ENCODE data around the gene OR3A1. TPM values are rescaled to one million over a fixed set of nuclear protein-coding genes. Genes with fewer than 3 reads are reported as not detected.
"Not testable (repeated sequence)": the region's sequence is repeated elsewhere in the genome, so short reads cannot be mapped to it uniquely, and the experiment has no call there.

OR3A1 gene, protein sequence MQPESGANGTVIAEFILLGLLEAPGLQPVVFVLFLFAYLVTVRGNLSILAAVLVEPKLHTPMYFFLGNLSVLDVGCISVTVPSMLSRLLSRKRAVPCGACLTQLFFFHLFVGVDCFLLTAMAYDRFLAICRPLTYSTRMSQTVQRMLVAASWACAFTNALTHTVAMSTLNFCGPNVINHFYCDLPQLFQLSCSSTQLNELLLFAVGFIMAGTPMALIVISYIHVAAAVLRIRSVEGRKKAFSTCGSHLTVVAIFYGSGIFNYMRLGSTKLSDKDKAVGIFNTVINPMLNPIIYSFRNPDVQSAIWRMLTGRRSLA
- 3.0 TPM for total RNA-seq

DNA sequence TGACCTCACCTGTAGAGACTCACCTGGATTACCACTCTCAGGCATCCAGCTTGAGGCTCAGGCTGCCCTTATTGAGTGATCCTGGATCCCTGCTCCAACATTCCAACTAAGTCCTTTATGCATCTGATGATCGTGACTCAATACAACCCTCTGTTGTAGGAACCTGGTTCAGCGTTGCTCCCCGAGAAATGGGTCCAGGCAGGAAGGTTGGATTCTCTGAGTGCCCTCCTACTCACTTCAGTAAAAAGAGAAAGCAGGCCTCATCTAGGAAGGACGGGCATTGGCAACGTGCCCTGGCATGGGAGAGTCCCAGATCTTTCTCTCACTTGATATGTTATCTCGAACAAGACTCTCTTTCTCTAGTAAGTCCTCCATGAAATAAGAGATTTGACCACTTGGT lies at the start of gene OR3A1:
Gene OR3A1 (minus strand): TSS at position 101 of the 400 bp plus-strand sequence. CDS start 5,778 bp downstream, outside the sequence.
- no peak for DNase-seq (ENCODE audit: low read depth in 2 of 3, low spot score in 2 of 3)

DNA sequence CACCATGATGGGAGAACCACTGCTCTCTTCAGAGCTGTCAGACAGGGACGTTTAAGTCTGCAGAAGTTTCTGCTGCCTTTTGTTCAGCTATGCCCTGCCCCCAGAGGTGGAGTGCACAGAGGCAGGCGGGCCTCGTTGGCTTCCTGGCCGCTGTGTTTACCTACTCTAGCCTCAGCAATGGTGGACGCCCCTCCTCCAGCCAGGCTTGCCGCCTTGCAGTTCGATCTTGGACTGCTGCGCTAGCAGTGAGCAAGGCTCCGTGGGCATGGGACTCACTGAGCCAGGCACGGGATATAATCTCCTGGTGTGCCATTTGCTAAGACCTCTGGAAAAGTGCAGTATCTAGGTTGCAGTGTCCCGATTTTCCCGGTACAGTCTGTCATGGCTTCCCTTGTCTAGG lies 44.6 kb upstream of the OR3A1 start:
- not testable (repeated sequence) for DNase-seq (ENCODE audit: low read depth in 2 of 3, low spot score in 2 of 3)

DNA sequence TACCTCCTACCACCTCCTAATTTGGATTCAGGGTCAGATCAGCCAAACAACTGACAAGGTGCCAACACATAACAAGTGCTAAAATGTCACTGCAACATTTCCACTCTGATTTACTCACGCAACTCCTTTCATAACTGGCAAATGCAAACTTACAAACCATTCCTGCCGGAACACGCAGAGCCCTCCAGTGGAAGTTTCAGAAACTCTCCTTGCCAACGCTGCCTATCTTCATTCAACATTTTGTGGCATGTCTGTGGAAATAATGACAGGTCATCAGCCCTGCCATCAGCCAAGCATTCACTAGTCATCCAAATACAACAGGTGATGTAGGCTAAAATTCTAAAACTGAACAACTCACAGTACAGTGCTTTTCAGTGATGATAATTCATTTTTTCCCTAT lies 37.7 kb upstream of the OR3A1 start:
- DNase-seq (ENCODE audit: low read depth in 2 of 3, low spot score in 2 of 3): no peak

DNA sequence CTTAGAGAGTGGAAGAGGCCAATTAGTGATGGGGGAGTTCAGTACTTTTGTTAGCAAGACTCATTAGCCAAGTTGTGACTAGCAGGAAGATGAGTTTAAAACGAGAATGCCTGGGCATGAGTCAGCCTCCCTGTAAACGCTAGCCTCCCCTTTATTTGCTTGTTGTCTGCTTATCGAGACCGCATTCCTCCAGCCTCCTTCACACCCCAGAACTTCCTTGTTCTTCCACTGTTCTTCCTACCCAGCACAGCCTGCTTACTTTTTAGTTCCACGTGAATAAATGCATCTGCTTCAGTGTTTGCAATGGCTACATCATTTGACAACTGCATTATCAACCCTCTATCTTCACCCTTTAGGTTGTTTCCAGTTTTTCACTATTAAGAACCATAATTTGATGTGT lies 20.2 kb upstream of the OR3A1 start:
- no peak for DNase-seq (ENCODE audit: low read depth in 2 of 3, low spot score in 2 of 3)

DNA sequence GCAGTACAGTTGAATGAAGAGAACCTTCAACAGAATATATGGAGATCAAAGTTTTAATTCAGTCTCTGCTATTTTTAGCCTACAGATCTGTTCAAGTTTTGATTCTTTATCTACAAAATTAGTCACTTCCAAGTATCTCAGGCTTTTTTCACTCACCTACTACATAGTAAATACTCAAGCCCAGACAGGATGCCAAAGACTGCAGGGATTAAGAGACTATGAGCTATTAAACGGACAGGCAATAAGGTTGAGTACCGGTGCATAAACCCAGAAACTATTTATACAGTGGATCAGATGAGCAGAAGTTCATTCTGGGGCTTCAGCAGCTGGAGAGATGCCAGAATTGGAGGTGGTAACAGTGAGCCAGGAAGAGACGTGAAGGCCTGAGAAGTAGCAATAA lies 18.7 kb upstream of the OR3A1 start:
- no peak for DNase-seq (ENCODE audit: low read depth in 2 of 3, low spot score in 2 of 3)

DNA sequence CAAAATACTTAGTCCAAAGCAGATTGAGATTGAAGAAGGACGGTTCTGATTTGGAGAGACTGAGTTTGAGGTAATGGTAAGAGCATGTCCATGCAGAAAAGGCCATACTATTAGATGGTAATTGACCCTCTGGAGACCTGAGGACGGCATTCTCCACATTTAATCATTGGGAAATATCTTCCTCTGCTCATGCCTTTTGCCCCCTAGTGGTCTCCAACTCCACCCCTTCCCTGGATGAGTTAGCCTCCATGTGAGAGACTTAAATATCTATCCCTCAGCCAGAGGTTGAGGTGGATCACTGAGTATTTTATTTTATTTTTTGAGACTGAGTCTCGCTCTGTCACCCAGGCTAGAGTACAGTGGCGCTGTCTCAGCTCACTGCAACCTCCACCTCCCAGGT lies 10.4 kb upstream of the OR3A1 start:
- DNase-seq (ENCODE audit: low read depth in 2 of 3, low spot score in 2 of 3): no peak

DNA sequence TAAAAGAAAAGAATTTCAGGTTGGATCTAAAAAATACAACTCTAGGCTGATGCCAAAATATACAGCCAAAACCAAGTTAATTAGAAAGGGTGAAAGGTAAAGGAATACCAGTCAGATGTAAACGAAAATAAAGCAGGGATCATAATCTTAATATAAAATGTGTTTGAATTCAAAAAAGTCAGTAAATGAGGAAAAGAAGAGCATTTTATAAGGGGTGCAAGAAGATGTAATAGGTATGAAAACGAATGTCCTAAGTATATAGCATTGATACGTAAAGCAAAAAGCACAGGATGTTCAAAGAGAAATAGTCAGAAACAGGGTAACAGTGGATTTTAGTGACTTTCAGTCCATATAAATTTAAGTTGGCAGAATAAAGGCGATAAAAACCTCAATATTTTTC lies 2.5 kb downstream of the OR3A1 start:
- no peak for DNase-seq (ENCODE audit: low read depth in 2 of 3, low spot score in 2 of 3)

DNA sequence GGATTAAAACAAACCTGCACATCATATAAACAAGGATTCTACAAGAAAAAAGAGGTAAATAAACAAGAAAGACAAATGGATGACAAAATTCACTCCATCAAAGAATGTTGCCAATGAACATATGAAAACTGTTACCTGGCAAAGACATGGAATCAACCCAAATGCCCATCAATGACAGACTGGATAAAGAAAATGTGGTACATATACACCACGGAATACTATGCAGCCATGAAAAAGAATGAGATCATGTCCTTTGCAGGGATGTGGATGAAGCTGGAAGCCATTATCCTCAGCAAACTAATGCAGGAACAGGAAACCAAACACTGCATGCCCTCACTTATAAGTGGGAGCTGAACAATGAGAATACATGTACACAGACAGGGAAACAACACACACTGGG lies 4.6 kb downstream of the OR3A1 start:
- not testable (repeated sequence) for DNase-seq (ENCODE audit: low read depth in 2 of 3, low spot score in 2 of 3)

DNA sequence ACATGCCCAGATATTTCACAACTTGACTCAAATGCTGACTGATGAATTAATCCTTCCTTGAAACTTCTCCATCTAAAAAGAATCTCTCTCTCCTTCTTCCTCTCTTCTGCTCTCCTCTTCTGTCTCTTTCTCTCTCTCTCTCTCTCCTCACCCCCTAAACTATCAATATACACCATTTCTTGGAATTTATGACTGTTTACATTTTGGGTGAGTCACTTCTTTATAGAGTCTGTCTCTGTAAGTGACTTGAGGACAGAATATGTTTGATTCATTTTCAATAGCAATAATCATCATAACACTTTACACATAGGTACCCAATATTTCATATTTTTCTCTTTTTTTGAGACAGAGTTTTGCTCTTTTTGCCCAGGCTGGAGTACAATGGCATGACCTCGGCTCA lies 15.3 kb downstream of the OR3A1 start:
- no peak for DNase-seq (ENCODE audit: low read depth in 2 of 3, low spot score in 2 of 3)

DNA sequence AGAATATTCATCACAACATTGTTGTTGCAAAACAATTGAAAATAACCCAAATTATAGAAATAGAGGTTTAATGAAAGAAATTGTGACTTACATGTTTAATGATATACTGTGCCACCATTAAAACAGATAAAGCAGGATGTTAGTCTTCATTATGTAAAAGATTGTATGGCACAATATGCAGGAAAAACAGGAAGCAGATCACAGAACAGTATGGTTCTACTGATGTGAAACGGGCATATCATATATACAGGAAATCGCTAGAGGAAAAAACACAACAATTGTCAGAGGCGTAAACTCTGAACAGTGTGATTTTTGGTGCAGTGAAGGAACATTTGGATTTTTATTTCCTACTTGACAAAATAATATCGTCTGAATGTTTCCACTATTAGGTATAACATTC lies 22.0 kb downstream of the OR3A1 start:
- no peak for DNase-seq (ENCODE audit: low read depth in 2 of 3, low spot score in 2 of 3)

DNA sequence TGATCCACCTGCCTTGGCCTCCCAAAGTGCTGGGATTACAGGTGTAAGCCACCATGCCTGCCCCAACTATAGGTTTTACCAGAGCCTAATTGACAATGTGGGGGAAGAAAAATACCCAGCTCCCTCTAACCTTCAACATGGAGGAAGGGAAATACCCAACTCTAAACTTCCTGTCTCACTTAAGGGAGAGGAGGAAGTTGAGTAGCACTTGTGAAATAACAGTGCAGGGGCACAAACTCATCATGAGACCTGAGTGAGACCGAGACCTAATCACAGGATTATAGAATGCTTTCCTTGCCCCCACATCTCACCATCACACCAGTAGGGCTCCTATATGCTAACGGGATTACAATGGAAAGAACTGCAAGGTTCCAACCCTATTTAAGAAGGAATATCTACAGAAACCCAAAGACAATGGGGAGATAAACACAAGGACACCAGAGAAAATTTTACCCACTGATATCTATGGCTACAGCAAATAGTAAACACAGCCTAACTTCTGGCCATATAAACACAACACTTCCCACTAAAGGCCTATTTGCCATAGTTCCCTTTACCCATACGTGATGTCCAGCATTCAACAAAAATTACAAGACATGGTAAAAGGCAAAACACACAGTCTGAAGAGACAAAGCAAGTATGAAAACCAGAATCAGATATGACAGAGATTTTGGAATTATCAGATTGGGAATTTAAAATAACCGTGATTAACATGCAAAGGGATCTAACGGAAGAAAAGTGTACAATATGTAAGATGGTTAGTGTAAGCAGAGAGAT lies 26.9 kb downstream of the OR3A1 start:
- no peak for DNase-seq (ENCODE audit: low read depth in 2 of 3, low spot score in 2 of 3)

DNA sequence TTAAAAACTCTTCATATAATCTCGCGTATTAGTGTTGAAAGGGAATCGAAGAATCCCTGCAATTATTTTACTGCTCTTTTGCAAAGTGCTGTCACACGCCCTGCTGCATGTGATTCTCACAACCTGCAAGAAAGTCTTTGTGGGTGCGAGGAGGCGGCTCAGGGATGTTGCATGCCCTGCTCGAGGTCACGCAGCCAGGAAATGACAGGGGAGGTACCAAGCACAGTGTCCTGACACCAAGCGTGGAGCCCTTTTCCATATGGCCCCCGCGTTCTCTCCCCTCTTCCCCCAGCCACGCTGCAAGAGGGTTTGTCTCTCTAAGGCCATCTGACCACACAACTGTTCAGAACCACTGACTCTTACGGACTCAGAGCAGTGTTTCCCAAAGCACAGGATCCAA lies 37.6 kb downstream of the OR3A1 start:
- DNase-seq (ENCODE audit: low read depth in 2 of 3, low spot score in 2 of 3): no peak

DNA sequence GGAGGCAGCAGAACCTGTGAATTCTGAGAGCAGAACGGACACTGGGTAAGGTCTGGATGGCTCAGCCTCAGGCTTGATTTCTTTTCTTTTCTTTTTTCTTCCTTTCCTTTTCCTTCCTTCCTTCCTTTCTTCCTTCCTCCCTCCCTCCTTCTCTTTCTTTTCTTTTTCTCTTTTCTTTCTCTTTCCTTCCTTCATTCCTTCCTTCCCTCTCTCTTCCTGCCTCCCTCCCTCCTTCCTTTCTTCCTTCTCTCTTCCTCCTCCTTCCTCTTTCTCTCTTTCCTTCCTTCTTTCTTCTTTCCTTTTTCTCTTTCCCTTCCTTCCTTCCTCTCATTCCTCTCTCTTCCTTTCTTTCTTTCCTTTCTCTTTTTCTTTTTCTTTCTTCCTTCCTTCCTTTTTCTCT lies 38.0 kb downstream of the OR3A1 start:
- DNase-seq (ENCODE audit: low read depth in 2 of 3, low spot score in 2 of 3): no peak

DNA sequence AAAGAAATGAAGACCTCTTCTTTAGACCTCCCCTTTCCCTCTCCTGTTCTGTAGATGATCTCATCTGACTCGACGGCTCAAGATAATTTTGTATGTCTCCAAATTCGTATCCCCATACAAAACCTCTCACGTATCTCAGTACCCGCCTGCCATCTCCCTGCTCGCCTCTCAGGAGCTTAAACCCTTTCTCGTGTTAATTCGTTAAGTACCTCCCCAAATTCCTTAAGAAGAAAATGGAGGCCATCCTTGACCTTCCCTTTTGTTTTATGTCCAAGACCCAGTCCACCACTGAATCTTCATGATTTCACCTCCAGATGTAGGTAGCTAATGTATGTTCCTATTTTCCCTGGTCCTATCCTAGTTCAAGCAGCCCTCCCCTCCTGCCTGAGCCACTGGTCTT lies 41.6 kb downstream of the OR3A1 start:
- DNase-seq (ENCODE audit: low read depth in 2 of 3, low spot score in 2 of 3): no peak

DNA sequence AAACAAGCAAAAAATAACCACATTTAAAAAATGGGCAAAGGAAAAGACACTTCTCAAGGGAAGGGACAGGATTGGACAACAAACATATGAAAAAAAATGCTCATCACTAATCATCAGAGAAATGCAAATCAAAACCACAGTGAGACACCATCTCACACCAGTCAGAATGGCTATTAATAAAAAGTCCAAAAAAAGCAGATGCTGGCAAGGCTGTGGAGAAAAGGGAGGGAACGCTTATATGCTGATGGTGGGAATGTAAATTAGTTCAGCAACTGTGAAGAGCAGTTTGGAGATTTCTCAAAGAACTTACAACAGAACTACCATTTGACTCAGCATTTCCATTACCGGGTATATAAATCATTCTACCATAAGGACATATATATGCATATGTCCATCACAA lies 49.1 kb downstream of the OR3A1 start:
- not testable (repeated sequence) for DNase-seq (ENCODE audit: low read depth in 2 of 3, low spot score in 2 of 3)

DNA sequence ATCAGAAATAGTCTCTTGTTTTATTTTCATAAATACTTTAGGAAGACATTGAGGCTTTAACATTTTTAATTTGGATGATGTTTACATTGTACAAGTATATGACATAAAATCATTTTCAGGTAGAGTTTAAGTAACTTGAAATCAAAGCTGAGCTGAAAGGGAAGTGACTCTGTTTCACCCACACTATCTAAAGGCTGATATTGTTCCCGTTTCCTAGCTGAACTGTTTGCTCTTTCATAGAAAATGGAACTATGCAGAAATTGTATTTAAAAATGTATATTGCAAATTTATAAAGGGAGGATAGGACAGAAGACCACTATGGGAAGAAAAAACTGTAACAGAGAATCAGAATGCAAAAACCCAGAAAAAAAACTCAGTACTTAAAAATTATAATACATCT lies 53.3 kb downstream of the OR3A1 start:
- not testable (repeated sequence) for DNase-seq (ENCODE audit: low read depth in 2 of 3, low spot score in 2 of 3)

DNA sequence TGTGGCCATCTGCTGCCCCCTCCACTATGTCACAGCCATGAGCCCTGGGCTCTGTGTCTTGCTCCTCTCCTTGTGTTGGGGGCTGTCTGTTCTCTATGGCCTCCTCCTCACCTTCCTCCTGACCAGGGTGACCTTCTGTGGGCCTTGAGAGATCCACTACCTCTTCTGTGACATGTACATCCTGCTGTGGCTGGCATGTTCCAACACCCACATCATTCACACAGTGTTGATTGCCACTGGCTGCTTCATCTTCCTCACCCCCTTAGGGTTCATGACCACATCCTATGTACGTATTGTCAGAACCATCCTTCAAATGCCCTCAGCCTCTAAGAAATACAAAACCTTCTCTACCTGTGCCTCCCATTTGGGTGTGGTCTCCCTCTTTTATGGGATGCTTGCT lies 57.1 kb downstream of the OR3A1 start:
- DNase-seq (ENCODE audit: low read depth in 2 of 3, low spot score in 2 of 3): not testable (repeated sequence)

Other genes with a start within 250 kb of the OR3A1 start
- not detected for gene OR1D5, start 234.8 kb downstream of the OR3A1 start, total RNA-seq
- not detected for gene OR1D2, start 193.9 kb downstream of the OR3A1 start, total RNA-seq
- gene OR1G1, start 170.8 kb downstream of the OR3A1 start, total RNA-seq: not detected
- gene OR1A2, start 100.8 kb downstream of the OR3A1 start, total RNA-seq: not detected
- not detected for gene OR1A1, start 90.7 kb downstream of the OR3A1 start, total RNA-seq
- 12.7 TPM for gene OR3A2, start 87.9 kb upstream of the OR3A1 start, total RNA-seq
- not detected for gene OR1E1, start 100.0 kb upstream of the OR3A1 start, total RNA-seq
- under 0.01 TPM for gene OR3A3, start 113.0 kb upstream of the OR3A1 start, total RNA-seq
- not detected for gene OR1E2, start 135.5 kb upstream of the OR3A1 start, total RNA-seq
- 0.27 TPM for gene SPATA22, start 173.5 kb upstream of the OR3A1 start, total RNA-seq
- not detected for gene ASPA, start 177.6 kb upstream of the OR3A1 start, total RNA-seq

Measured in hematopoietic multipotent progenitor cell (in vitro differentiated cells).